Stimulated activated CD4-positive, alpha-beta T cell treated with anti-CD3 and anti-CD28 coated beads, Interleukin-2, amount 100 ng/mL, for 48 hours (primary cell): ENCODE measurements around the gene SLC17A9.

Experiments
- DNase-seq, 2 donors: peaks; one replicate each; pipeline ENCODE4 v3.0.0-alpha.2; 2020

Gene SLC17A9

DNA sequence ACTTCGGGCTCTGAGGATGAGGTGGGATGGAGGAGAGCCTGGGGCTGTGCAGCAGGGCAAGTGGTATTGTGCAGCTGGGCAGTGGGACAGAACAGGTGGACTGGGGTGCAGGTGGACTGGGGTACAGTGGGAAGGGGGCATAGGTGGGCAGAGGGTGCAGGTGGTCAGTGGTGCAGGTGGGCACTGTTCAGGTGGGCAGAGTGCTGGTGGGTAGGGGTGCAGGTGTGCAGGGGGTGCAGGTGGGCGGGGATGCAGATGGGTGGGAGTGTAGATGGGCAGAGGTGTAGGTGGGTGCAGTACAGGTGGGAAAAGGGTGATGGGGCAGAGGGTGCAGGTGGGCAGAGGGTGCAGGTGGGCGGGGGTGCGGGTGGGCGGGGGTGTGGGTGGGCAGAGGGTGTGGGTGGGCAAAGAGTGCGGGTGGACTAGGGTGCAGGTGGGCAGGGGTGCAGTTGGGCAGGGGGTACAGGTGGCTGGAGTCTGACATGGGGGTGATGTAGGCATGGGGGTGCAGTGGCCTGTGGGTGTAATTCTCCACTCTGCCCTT is 33.8 kb downstream of the SLC17A9 start:
- no peak for DNase-seq

DNA sequence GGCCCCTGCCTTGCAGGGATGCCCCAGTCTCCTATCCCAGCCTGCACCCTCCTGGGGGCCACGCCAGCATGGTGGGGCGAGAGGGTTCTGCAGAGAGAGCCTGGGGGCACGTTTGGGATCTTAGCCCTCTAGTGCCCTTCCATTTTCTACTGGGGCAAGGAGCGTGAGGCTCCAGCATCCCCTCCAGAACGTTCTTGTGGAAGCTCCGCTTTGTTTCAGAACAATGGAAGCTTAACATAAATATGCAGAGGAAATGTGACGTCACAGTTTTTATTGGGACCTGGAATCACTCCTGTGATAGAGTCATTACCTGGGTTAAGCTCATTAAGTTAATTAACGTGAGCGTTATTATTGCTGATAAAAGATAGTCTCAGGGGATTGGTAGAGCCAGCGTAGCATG is 34.6 kb downstream of the SLC17A9 start:
- DNase-seq: no peak

DNA sequence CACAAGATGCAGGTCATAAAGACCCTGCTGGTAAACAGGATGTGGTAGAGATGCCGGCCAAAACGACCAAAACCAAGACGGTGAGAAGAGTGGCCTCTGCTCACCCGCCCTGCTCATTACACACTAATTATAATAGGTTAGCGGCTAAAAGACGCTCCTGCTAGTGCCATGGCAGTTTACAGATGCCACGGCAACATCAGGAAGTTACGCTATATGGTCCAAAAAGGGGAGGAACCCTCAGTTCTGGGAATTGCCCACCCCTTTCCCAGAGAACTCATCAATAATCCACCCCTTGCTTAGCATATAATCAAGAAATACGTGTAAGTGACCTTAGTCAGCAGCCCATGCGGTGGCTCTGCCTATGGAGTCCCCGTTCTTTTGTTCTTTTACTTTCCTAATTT is 36.7 kb downstream of the SLC17A9 start:
- DNase-seq: no peak

DNA sequence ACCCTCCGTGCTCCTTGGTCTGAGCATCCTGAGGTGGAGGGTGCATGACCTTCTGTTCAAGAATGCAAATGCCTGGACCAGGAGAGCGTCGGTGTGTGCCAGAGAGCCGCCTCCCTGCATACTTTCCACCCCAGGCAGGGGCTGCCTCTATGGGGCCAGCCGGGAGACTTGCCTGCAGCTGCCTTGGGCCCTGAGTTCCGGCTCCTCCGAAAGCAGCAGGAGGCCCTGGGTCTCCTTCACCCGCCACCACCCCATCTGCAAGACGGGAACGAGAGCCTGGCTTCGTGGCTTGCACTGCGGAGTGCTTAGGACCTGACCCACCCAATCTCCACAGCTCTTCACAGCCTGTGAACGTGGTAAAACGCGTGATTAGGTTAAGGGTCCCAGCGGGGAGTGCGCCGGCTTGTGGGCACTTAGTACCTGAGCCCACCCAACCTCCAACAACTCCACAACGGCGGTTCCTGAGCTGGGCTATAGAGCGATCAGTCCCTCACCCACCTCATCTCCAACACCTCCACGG is 37.9 kb downstream of the SLC17A9 start:
- DNase-seq: no peak

DNA sequence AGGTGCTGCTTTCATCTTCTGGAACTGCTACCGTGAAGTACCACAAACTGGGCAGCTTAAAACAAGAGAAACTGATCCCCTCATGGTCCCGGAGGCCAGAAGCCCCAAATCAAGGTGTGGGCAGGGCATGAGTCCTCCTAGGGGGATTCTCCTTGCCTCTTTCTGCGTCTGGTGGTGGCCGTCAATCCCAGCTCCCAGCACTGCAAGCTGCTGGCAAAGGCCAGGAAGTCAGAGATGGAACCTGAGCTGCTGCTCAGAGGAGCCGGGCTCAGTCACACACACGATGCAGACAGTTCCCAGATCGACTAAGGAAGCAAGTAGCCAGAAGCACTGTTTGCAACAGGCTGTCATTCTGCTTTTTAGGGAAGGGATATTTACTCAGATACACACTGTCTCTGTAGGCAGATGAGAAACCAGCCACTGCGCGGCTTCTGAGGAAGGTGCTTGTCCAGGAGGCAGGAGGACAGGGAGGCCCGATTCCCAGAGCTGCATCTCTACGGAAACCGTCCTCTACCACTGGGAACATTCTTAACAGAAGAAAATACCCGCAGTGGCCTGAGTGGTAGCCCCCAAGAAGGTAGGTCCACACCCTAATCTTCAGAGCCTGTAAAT is 38.8 kb downstream of the SLC17A9 start:
- no peak for DNase-seq

DNA sequence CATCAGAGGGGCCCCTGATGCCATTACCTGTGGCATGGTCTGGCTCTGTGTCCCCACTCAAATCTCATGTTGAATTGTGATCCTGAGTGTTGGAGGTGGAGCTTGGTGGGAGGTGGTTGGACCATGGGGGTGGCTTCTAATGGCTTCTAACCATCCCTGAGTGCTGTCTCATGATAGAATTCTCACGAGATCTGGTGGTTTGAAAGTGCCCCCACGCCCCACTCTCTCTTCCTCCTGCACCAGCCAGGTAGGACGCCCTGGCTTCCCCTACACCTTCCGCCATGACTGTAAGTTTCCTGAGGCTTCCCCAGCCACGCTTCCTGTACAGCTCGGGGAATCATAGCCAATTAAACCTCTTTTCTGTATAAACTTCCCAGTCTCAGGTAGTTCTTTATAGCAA is 39.4 kb downstream of the SLC17A9 start:
- no peak for DNase-seq

DNA sequence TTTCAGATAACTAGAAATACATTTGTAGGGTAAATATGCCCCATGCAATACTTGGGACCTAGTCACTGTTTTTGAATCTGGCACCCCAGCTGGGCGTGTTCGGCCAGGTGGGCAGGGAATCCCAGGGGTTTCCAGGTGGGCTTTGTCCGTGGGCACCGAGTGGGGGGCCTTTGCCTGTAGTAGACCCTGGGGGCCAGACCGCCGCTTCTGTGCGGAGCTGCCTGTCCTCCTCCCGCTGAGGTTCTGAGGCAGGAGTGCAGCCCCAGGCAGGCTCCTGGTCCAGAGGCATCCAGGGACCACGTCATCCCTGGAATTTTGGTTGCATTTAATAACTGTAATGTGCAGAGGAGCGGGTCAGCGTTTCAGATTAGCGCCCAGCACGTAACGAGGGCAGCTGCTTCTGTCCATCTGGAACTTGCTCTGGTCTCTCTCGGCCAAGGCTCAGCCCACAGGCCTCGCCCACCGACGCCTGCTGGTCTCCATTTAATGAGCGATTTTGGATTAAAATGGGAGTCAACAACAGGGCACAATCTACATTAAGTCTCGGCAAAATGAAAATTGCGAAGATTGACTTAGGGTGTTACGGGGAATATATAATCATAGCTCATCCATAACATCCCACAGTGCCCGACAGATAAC is 41.5 kb downstream of the SLC17A9 start:
- no peak for DNase-seq

DNA sequence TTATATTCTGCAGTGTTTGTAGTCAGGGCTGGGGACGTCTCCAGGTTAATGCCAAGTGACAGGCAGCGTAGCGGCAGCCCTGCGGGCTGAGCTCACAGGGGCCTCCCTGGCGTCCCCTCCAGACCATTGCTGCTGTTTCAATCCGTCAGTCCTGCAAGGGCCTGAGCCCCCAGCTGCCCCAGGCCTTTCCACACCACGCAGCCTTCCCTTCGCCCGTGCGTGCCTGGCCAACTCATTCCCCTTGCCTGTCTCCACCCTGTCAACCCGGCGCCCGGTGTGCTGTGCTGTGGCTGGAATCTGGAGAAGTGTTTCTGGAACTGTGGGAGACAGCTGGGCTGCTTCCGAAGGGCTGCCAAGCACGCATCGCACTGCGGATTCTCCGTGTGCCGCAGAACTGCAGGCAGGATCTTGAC is 42.4 kb downstream of the SLC17A9 start:
- no peak for DNase-seq

DNA sequence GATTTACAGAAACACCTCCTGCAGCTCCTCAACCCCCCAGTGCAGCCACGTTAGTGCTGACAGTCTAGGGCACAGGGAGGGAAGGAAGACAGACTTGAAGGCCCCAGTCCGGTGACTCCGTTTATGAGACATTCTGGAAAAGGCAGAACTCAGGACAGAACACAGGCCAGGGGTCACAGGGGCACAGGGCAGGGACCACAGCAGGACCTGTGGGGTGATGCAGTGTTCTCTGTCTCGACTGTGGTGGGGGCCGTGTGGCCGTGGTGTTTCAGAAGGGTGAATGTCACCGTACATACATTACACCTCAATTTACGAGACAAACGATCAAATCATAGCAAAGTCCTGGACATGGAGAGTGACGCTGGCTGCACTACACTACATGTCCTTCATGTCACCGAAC is 43.0 kb downstream of the SLC17A9 start:
- no peak for DNase-seq

DNA sequence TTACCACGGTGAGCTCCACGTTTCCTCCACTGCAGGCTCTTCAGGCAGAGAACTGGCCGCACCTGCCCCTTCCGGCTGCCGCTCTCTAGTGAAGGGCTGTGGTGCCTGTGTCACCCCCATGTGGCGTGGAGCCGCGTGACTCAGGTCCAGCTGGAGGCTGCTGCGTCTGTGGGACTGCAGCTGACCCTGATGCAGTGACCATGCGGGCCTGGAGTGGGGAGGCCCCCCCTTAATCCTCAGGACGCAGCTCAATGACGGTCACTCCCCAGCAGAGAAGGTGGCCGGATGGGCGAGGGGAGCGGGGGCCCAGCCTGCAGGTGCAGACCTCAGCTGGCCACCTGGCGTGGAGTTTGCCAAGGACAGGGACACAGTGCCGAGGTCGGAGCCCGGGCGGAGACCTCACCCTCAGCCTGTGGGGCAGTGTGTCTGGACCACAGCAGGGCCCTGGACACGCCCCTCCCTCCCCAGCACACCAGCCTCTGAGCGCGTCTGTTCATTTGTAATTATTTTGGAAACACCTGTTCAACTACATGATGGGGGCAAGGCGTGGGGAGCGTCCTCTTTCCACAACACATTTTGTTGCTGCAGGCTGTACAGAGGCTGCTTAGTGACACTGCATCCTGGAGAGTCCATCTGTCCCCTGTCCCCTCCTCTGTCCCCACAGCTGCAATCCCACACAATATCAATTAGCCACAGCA is 43.5 kb downstream of the SLC17A9 start:
- no peak for DNase-seq

DNA sequence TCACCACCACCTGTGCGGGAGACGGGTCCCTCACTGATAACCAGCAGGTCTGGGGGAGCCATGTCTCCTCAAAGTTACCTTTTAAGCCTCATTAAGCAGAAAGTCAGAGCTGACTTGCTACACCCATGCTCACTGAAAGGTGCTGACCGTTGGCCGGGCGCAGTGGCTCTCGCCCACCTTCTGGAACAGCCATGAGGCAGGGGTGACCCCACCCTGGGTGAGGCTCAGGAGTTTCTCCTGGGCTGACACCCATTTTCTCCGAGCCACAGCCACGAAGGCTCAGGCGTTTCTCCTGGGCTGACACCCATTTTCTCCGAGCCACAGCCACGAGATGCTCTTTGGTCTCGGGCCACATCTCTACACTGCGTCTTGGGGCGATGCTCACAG is 44.1 kb downstream of the SLC17A9 start:
- no peak for DNase-seq

DNA sequence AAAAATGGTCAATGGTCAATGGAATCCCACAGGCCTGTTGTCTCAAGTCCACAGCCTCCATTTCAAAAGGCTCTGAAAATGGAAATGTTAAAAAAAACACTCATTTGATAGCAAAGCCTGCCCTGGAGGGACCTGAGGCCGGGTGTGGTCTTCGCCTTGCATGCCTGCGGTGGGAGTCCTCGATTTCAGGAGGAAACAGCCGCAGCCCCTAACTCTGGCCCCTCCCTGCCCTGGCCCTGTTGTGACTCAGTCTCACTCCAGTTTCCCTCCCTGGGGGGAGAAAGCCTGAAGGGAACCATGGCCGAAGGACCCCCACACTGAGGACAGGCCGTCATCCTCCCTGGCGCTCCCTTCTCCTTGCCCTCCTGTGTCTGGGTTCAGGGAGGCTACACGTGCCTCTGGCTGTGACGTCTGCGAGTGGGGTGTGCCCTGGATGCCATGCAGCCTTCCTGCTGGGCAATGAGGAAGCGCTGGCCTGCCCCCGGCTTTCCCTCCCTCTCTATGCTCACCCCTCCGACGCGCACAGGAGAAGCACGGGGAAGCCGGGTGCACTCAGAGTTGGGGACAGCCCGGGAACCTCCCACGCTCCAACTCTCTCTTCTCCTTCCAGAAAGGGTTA is 45.0 kb downstream of the SLC17A9 start:
- DNase-seq: no peak

DNA sequence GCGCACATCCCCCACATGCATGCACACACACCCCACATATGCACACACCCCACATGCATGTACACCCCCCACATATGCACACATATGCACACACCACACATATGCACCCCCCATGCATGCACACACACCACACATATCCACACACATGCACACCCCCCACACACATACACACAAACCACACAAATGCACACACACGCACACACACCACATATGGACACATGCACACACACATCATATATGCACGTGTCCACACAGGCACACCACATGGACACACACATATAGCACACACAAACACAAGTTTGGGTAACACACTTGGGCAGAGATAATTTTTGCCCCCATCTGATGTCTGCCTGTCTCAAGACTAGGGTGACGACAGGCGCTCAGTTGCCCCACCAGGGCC is 45.9 kb downstream of the SLC17A9 start:
- DNase-seq: no peak

DNA sequence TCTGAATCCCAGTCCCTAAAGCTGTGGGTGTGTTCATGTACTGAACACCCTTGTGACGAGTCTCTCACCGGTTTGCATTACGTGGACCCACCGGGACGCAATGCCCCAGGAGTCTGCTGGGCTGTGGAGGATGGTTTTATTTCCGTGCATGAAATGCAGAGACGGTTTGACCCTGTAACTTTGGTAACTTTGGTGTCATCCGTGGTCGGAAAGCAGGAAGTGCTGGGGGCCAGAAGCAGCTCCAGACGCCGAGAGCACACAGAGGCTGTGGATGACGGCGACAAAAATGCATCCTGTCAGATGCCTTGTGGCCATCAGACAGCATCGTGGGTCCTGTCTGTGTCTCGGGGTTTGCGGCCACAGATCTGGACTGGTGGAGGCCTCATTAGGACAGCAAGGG is 47.1 kb downstream of the SLC17A9 start:
- DNase-seq: no peak

DNA sequence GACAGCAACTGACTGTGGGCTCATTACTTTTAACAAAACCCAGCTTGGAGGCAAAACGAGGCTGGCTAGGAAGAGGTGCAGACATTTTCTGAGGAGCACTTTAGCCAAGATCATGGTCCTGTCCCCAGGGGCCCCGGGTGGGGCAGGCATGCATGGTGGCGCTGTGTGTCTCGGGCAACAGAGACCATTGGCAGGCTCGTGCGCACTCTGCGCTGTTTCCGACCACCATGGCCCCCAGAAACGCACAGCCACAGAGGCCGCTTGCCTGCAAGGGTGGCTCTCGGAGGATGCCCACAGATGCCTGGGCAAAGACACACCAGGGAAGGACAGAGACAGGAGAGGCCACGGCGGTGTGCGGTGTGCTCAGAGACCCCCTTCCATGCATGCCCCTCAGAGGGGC is 47.5 kb downstream of the SLC17A9 start:
- DNase-seq: no peak

DNA sequence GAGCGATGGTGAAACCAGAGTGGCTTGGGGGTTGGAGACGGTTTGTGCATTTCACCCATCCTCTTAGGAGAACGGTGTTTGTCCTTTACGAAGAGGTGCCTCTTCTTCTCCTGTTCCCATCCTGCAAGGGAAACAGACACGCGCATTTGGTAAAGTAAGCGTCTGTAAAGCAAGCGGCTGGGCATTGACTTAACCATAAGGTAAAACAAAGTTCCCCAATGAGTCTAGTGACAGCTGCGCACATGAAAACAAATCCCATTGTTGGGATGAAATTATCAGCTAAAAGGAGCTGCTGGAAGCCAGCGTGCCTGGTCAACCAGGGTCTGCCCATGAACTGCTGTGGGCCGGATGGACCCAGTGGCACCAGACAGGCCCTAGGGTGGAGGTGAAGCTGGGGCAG is 48.4 kb downstream of the SLC17A9 start:
- no peak for DNase-seq

DNA sequence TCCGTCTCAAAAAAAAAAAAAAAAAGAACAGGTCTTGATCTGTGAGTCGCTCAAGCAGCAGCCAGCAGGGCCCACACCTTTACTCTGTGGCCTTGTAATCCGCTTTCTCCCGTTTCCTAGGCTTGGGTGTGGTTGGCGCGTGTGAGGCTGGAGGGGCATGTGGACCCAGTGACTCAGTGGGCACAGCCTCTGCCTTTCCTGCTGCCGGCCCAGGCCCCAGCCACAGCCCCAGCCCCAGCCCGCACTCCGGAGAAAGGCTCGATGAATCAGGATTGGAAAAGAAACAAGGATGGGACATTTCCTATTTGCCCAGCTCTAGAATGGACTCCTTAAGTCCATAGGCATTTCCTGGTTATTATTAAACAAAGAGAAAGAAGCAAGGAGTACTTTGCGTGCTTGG is 50.0 kb downstream of the SLC17A9 start:
- no peak for DNase-seq

DNA sequence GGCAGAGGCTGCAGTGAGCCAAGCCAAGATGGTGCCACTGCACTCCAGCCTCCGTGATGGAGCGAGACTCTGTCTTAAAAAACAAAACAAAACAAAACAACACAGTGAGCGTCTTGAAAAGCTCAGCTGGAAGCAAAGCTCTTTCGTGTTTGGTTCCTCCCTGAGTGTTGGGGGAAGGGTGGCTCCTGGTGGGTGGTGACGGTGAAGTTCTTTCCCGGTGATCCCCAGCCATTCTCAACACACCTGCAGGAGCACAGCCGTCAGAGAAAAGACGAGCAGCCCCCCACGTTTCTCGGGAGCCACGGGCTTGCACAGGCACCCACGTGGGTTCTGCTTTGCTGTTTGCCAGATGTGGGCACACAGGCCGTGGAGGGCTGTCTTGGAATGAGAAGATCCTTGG is 51.0 kb downstream of the SLC17A9 start:
- no peak for DNase-seq

DNA sequence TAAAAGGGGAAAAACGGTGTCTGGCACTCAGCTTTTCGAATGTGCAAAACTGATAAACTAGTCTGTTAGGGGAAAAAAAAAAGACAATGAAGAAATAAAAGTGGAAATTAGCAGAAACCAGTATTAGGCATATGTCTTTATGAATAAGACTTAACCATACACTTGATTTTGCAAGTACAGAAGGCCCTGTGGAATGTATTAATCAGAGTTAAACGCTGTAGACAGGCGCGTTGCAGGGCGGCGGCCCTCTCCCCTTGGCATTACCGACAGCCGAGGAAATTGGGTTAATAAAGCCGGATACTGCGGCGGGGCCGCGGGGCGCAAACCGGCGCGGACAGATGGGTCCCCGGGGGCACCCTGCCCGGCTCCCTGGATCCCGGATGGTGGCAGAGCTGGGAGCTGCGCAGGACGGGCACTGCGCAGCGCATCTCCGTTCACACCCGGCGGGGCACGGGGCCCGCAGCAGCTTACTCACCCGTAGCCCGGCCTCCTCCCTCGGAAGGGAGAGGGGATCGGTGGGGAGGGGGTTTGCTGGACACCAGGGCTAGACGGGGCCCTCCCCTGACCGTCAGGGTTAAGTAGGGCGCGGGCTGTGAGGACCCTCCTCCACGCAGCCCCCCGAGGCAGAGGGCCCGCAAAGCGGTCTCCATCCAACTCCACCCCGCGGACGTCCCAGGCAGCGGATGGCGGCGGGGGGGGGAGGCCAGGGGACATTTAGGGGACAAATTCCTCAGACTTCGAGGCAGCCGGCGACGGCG is 52.3 kb downstream of the SLC17A9 start:
- no peak for DNase-seq

DNA sequence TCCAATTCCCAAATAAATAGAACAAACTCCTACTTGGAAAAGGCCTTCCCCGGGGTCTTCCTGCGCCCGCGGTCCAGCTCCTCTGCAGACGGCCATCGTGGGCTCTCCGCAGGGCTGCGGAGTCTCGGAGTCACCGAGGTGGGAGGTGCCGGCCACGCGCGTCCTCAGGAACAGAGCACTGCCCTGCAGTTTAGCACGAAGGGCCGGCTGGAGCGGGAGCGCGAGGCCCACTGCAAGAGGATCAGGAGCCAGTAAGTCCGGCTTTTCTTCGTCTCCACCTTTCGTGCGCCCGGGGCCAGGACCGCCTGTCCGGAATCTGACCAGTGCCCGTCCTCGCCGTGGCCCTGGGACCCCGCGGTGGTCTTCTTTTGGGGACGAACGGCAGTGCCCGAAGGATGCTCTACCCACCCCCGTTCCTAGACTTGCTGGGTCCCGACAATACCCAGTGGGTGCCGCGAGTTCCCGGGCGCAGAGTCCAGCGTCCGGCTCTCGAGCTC is 52.9 kb downstream of the SLC17A9 start:
- no peak for DNase-seq

DNA sequence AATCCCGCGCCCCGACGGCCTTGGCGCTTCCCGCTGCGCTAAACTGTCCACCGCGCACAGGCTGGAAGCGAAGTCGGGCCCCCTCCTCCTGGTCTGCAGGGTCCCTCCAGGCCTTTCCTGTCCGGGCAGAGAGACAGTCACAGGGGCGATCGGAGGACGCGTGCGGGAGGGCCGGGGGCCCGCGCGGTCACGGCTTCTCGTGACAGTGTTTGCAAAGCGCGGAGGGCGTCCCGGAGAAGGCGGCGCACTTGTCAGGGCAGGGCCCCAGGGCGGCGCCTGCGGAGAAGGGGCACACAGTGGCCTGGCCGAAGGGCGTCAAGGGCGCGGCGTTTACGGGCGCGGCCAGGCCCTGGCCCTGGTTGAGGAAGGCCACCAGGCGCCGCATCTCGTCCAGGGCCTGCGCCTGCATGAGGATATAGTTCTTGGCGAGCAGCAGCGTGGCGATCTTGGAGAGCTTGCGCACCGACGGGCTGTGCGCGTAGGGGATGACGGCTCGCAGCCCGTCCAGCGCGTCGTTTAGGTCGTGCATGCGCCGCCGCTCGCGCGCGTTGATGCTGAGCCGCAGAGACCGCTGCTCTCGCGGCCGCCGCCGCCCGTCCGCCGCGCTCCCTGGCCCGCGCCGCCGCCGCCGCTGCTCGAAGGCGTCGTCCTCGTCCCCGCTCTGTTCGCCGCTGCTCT is 53.5 kb downstream of the SLC17A9 start:
- no peak for DNase-seq
